Heart left ventricle (tissue), 13 donors: Measurements from ENCODE around the gene FBXL7.

Source experiments
- CTCF ChIP-seq, 12 donors: fragments of 200-600 bp; sonication (generic) in 4 of 12; IDR thresholded peaks; one replicate each; pipeline versions ENCODE4 v1.5.0 to v1.8.0; 2018 to 2022; ENCODE audit warnings: antibody characterized with exemption in 12 of 12, mild to moderate bottlenecking in 5 of 12
- POLR2A ChIP-seq, 2 donors: fragments of 450-650 bp; IDR thresholded peaks; one replicate each; pipeline ENCODE4 v1.6.1; 2017; ENCODE audit warnings: antibody characterized with exemption in 2 of 2, mild to moderate bottlenecking in 2 of 2, moderate library complexity in 2 of 2
- donor health status: ischemic (EF 13 %, LVEDD 7.1; RV severe dilation, severe dysfunction).
- donor health status: DM: no; HTN: yes; CAD: no.
- donor health status: DM: no; HTN: no; CAD: no.
- donor health status: ischemic (EF 25% LVEDD 6.9; RV normal size, moderate dysfunction).
- donor health status: ischemic (EF 25% LVEDD 5.7; RV mildly dilated, moderate dysfunction).
- donor health status: ischemic (EF 35%, LVEDD 5.7; RV mildly dilated, moderate dysfunction).
- donor health status: nonischemic (EF 11% LVEDD 7.7; RV severe dilation, severe dysfunction).
- donor health status: DM: yes; HTN: yes; CAD: no.
- donor health status: PGD.
- donor health status: ischemic (EF 29% LVEDD 5.4; RV normal size, mild dysfunction).
- donor health status: nonischemic (EF 23%, LVEDD 6.1; RV moderate dilation, normal function).

GRCh38 chr5:15852949-15853348 lies 353.0 kb downstream of the FBXL7 start:
- TF ChIP-seq CTCF (IDR thresholded peaks at IDR 0.05) (no peak), POLR2A (IDR thresholded peaks at IDR 0.05) (no peak)
